ENCODE measurements around the gene TRIM47. TPM values are rescaled to one million over a fixed set of nuclear protein-coding genes. Genes with fewer than 3 reads are reported as not detected.

TRIM47 gene
- total and polyA plus RNA-seq, 2 of the 13 experiments (the other 11 are each of a cell fraction or from before 2014, with no cell fraction given): 33.5 to 82.0 TPM

DNA sequence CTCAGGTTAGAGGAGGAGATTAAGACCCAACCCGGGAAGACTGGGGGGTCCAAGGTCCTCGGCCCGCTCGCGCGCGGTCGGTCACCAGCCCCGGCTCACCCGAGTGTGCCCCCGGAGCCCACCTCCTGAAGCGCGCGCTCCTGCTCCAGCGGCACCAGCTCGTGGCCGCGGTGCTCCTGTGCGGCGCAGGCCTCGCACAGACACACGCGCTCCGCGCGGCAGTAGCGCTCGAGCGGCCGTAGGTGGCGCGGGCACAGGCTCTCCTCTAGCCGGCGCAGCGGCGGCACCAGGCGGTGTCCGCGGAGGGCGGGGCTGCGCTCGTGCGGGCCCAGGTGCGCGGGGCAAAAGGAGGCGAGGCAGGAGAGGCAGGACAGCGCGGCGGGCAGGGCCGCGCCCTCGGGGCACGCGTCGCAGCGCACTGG, 618 bp downstream of the TRIM47 start (continued):
- TF ChIP-seq ZNF225 (CRISPR knock-in tag; IDR thresholded peaks at IDR 0.05) (peak; percentile 31; the same call in 1 of the 2 replicates), GTF3A (CRISPR knock-in tag; conservative IDR thresholded peaks at IDR 0.05) (peak; percentile 66; the same call in 1 of the 2 replicates), HMGA1 (CRISPR knock-in tag; conservative IDR thresholded peaks at IDR 0.05) (no peak), ZFX (CRISPR knock-in tag; IDR thresholded peaks at IDR 0.05; ENCODE audit: low read depth) (peak; percentile 89), SAFB2 (CRISPR knock-in tag; IDR thresholded peaks at IDR 0.05; ENCODE audit: borderline replicate concordance, low read depth) (peak; percentile 75; the same call in 1 of the 2 replicates), CBX5 (CRISPR knock-in tag; IDR thresholded peaks at IDR 0.05; ENCODE audit: borderline replicate concordance) (no peak; the same call in 1 of the 2 replicates), HHEX (CRISPR knock-in tag; IDR thresholded peaks at IDR 0.05) (no peak), RFX3 (CRISPR knock-in tag; IDR thresholded peaks at IDR 0.05) (no peak), XRCC5 (optimal IDR thresholded peaks at IDR 0.05; ENCODE audit: low read length) (peak; percentile 53), ZNF562 (CRISPR knock-in tag; IDR thresholded peaks at IDR 0.05; ENCODE audit: borderline replicate concordance) (no peak), ZNF770 (CRISPR knock-in tag; IDR thresholded peaks at IDR 0.05) (no peak; the same call in 1 of the 2 replicates), ZNF883 (CRISPR knock-in tag; IDR thresholded peaks at IDR 0.05; ENCODE audit: not compliant biosample characterization) (peak; percentile 94), MAFG (CRISPR knock-in tag; IDR thresholded peaks at IDR 0.05) (no peak), ZNF468 (CRISPR knock-in tag; IDR thresholded peaks at IDR 0.05) (no peak), HOXA9 (CRISPR knock-in tag; IDR thresholded peaks at IDR 0.05; ENCODE audit: borderline replicate concordance) (peak; percentile 88; the same call in 1 of the 2 replicates)
- TF ChIP-seq, protein P1, sequence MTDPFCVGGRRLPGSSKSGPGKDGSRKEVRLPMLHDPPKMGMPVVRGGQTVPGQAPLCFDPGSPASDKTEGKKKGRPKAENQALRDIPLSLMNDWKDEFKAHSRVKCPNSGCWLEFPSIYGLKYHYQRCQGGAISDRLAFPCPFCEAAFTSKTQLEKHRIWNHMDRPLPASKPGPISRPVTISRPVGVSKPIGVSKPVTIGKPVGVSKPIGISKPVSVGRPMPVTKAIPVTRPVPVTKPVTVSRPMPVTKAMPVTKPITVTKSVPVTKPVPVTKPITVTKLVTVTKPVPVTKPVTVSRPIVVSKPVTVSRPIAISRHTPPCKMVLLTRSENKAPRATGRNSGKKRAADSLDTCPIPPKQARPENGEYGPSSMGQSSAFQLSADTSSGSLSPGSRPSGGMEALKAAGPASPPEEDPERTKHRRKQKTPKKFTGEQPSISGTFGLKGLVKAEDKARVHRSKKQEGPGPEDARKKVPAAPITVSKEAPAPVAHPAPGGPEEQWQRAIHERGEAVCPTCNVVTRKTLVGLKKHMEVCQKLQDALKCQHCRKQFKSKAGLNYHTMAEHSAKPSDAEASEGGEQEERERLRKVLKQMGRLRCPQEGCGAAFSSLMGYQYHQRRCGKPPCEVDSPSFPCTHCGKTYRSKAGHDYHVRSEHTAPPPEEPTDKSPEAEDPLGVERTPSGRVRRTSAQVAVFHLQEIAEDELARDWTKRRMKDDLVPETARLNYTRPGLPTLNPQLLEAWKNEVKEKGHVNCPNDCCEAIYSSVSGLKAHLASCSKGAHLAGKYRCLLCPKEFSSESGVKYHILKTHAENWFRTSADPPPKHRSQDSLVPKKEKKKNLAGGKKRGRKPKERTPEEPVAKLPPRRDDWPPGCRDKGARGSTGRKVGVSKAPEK (CRISPR knock-in tag; IDR thresholded peaks at IDR 0.05; ENCODE audit: borderline replicate concordance): no peak
- TF ChIP-seq, protein P2, sequence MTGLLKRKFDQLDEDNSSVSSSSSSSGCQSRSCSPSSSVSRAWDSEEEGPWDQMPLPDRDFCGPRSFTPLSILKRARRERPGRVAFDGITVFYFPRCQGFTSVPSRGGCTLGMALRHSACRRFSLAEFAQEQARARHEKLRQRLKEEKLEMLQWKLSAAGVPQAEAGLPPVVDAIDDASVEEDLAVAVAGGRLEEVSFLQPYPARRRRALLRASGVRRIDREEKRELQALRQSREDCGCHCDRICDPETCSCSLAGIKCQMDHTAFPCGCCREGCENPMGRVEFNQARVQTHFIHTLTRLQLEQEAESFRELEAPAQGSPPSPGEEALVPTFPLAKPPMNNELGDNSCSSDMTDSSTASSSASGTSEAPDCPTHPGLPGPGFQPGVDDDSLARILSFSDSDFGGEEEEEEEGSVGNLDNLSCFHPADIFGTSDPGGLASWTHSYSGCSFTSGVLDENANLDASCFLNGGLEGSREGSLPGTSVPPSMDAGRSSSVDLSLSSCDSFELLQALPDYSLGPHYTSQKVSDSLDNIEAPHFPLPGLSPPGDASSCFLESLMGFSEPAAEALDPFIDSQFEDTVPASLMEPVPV (CRISPR knock-in tag; IDR thresholded peaks at IDR 0.05): 0 out of 2 replicates have a peak, but pooled peaks have one; percentile 12
- TF ChIP-seq, protein P3, sequence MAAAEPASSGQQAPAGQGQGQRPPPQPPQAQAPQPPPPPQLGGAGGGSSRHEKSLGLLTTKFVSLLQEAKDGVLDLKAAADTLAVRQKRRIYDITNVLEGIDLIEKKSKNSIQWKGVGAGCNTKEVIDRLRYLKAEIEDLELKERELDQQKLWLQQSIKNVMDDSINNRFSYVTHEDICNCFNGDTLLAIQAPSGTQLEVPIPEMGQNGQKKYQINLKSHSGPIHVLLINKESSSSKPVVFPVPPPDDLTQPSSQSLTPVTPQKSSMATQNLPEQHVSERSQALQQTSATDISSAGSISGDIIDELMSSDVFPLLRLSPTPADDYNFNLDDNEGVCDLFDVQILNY (CRISPR knock-in tag; conservative IDR thresholded peaks at IDR 0.05): peak; percentile 75
- TF ChIP-seq, protein P4, sequence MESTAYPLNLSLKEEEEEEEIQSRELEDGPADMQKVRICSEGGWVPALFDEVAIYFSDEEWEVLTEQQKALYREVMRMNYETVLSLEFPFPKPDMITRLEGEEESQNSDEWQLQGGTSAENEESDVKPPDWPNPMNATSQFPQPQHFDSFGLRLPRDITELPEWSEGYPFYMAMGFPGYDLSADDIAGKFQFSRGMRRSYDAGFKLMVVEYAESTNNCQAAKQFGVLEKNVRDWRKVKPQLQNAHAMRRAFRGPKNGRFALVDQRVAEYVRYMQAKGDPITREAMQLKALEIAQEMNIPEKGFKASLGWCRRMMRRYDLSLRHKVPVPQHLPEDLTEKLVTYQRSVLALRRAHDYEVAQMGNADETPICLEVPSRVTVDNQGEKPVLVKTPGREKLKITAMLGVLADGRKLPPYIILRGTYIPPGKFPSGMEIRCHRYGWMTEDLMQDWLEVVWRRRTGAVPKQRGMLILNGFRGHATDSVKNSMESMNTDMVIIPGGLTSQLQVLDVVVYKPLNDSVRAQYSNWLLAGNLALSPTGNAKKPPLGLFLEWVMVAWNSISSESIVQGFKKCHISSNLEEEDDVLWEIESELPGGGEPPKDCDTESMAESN (CRISPR knock-in tag; conservative IDR thresholded peaks at IDR 0.05): peak; percentile 93

Data from HepG2 (cell line).